MM.1S (cell line): ENCODE measurements around the gene COL28A1.

Experiments
- CTCF ChIP-seq: fragments of 300-600 bp; sonication (generic); IDR thresholded peaks from 2 replicates; pipeline ENCODE4 v1.5.1; 2016; ENCODE audit warnings: antibody characterized with exemption, low read length, mixed read lengths
- EZH2 ChIP-seq: fragments of 300-600 bp; sonication (generic); optimal IDR thresholded peaks from 2 replicates; pipeline ENCODE3; 2017; ENCODE audit warnings: low read depth, mild to moderate bottlenecking, antibody characterized with exemption, low read length, mixed read lengths

GRCh38 chr7:7417414-7417813, 118.3 kb downstream of the COL28A1 start:
- TF ChIP-seq CTCF (no peak), EZH2 (no peak)
